ENCODE results near the gene PMP22. TPM values are rescaled to one million over a fixed set of nuclear protein-coding genes. Genes with fewer than 3 reads are reported as not detected.

PMP22 gene
- total RNA-seq, 4 donors from 2014 or later = 171 to 253 (median 237) TPM

DNA sequence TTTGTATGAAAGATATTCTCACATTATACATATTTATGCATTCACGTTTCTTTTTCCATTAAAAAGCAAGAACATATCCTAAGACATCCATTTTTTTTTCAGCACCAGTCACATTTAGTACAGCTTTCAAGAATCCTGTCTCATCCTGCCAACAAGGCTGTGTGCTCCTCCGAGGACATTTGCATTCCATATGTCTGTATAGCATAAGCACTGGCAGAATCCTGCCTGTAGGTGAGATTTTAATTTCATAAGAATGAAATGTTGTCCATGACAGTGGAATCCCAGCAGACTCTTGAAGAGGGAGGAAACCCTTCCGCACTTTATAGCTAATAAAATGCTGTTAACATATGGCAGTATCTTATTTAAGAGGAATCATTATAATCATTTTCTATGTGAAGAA, 2.9 kb upstream of the PMP22 start:
- intact Hi-C loops (cut with DNase I) = no loop called here
- no peaks in the 10 kb centered on the region for H3K9me3 ChIP-seq
- TF ChIP-seq EP300 (IDR thresholded peaks at IDR 0.05) (no peak), POLR2A (IDR thresholded peaks at IDR 0.05; ENCODE audit: low read depth) (no peak)
- H3K4me3 ChIP-seq = no peak overlapping the region
- H3K36me3 ChIP-seq = no peaks in the 10 kb centered on the region
- H3K27me3 ChIP-seq = no peaks in the 10 kb centered on the region
- no peak for DNase-seq (ENCODE audit: extremely low spot score)
- H3K4me1 ChIP-seq = peaks cover 4 to 44% (median 32%) of the 10 kb centered on the region in 4 donors
- WGBS = 65% methylated on average over 3 of the region's 3 CpGs
- H3K27ac ChIP-seq (replicated peaks in 1 of 4) = no peak overlapping the region

DNA sequence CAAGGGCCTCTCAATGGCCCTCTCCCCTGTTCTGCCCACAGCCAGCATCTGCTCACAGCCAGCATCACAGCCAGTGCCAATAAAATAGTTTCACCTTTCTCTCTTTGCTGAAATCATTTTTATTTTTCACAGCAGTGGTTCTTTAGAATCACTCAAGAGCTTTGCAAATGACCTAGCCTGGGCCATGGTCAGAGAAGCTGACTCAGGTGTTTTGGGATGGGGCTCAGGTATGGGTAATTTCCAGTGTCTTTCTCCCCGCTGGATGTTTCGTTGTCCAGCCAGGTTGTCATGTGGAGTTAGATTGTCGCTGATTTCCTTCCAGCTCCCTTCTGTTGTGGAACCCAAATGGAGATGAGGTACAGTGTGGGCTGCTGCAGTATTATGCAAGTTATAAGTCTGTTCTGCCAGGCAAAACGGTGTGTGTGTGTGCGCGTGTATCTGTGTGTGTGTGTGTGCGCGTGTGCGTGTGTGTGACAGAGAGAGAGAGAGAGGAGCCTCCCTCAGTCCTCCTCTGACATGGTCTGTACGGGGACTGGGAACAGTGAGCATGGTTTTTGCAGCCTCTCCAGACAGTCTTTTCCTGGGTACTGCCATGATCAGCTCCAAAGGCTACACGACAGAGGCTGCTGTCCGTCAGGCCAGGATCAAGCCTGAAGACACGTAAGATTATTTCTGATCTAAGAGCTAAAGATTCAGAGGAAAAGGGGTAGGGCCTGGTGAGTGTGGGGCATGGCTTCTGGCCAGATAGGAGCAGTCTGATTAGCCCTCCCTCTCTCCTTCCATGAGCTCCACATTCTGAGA, 1.4 kb upstream of the PMP22 start:
- Histone ChIP-seq H3K36me3 (no peaks in the 10 kb centered on the region), H3K4me3 (no peak overlapping the region), H3K27ac (replicated peaks in 1 of 4) (no peak overlapping the region), H3K27me3 (no peaks in the 10 kb centered on the region), H3K9me3 (no peaks in the 10 kb centered on the region), H3K4me1 (peaks cover 0 to 34% (median 26%) of the 10 kb centered on the region in 4 donors)
- WGBS = 89% methylated on average over 13 of the region's 13 CpGs
- TF ChIP-seq, protein P1, sequence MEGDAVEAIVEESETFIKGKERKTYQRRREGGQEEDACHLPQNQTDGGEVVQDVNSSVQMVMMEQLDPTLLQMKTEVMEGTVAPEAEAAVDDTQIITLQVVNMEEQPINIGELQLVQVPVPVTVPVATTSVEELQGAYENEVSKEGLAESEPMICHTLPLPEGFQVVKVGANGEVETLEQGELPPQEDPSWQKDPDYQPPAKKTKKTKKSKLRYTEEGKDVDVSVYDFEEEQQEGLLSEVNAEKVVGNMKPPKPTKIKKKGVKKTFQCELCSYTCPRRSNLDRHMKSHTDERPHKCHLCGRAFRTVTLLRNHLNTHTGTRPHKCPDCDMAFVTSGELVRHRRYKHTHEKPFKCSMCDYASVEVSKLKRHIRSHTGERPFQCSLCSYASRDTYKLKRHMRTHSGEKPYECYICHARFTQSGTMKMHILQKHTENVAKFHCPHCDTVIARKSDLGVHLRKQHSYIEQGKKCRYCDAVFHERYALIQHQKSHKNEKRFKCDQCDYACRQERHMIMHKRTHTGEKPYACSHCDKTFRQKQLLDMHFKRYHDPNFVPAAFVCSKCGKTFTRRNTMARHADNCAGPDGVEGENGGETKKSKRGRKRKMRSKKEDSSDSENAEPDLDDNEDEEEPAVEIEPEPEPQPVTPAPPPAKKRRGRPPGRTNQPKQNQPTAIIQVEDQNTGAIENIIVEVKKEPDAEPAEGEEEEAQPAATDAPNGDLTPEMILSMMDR (IDR thresholded peaks at IDR 0.05) = no peak
- TF ChIP-seq EP300 (IDR thresholded peaks at IDR 0.05) (no peak), POLR2AphosphoS5 (IDR thresholded peaks at IDR 0.05) (no peak), POLR2A (IDR thresholded peaks at IDR 0.05; ENCODE audit: low read depth) (no peak)
- intact Hi-C loops (cut with DNase I) = no loop called here
- no peak for DNase-seq (ENCODE audit: extremely low spot score)

DNA sequence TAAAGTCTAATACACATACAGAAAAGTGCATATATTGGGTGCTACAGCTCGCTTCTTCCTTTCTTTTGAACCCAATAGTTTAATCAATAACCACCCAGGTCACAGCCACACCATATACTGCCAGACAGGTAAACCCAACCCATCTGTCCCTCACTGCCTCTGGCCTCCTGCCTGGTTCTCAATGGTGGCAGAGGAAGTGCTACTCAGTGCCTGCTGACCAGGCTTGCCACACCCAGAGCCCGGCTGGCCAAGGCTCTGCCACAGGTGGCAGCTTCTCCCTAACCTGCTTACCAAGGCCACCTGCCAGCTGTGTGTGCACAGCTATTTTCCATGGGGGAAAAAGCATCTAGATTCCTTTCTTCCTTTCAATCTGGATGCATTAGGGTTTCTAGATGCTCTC, 584 bp downstream of the PMP22 start:
- Histone ChIP-seq H3K4me1 (peaks cover 6 to 32% (median 30%) of the 10 kb centered on the region in 4 donors), H3K27me3 (no peaks in the 10 kb centered on the region), H3K36me3 (peaks cover 0 to under 1% (median 0%) of the 10 kb centered on the region in 4 donors), H3K9me3 (no peaks in the 10 kb centered on the region), H3K27ac (replicated peaks in 1 of 4) (peak overlapping the region; percentile 94 to 99 (median 97)), H3K4me3 (peak overlapping the region; percentile 72 to 81 (median 76))
- TF ChIP-seq, protein P1 (IDR thresholded peaks at IDR 0.05) = no peak
- TF ChIP-seq POLR2A (IDR thresholded peaks at IDR 0.05; ENCODE audit: low read depth) (no peak), EP300 (IDR thresholded peaks at IDR 0.05) (no peak), POLR2AphosphoS5 (IDR thresholded peaks at IDR 0.05) (no peak)
- no peak for DNase-seq (ENCODE audit: extremely low spot score)
- 66% methylated on average over 2 of the region's 2 CpGs for WGBS
- intact Hi-C loops (cut with DNase I) = loop anchor here (5.0 kb wide), 1 partner anchor 78 kb away; the partner anchor contains the start of gene TEKT3

DNA sequence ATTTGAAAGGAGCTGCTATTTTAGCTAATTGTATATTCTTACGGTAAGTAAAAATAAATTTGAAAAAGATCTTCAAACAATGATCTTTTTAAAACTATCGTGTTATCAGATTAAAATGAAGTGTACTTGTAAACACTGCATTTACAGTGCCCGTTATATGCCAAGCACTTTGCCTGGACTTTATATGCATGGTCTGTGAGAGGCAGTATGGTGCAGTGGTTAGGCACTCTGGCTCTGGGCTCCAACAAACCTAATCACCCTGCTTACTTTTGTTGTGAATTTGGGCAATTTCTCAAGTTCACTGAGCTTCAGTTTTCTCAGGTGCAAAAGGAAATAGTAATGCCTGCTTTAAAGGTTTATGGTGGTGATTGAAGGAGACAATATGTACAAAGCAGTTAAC, 1.4 kb downstream of the PMP22 start:
- Histone ChIP-seq H3K4me3 (peak overlapping the region; percentile 72 to 81 (median 76)), H3K27ac (replicated peaks in 1 of 4) (peak overlapping the region; percentile 94 to 99 (median 97)), H3K36me3 (peaks cover 3 to 9% (median 6%) of the 10 kb centered on the region in 4 donors), H3K9me3 (no peaks in the 10 kb centered on the region), H3K4me1 (peaks cover 15 to 33% (median 31%) of the 10 kb centered on the region in 4 donors), H3K27me3 (no peaks in the 10 kb centered on the region)
- TF ChIP-seq POLR2AphosphoS5 (IDR thresholded peaks at IDR 0.05) (no peak), POLR2A (IDR thresholded peaks at IDR 0.05; ENCODE audit: low read depth) (no peak), EP300 (IDR thresholded peaks at IDR 0.05) (no peak)
- TF ChIP-seq, protein P1 (IDR thresholded peaks at IDR 0.05) = no peak
- intact Hi-C loops (cut with DNase I) = loop anchor here (5.0 kb wide), 1 partner anchor 79 kb away; the partner anchor contains the start of gene TEKT3
- 24% methylated on average over 3 of the region's 3 CpGs for WGBS
- DNase-seq (ENCODE audit: extremely low spot score) = no peak

DNA sequence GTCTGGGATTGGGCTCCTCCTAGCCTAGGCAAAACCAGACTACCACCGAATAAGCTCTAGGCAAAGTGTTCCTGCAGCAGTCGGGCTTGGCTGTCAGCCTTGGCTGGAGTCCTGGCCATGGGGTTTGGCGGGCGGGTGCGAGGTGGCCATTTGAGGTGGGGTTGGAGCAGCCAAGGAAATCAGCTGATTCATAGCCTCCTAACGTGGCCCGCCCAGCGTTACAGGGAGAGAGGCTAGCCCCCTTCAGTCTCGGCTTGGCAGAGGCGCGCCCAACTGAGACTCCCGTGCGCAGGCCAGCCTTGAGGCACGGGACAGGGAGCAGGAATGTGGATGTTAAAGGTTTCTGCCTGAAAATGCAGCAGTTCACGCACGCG, 1.9 kb downstream of the PMP22 start:
- TF ChIP-seq POLR2A (IDR thresholded peaks at IDR 0.05; ENCODE audit: low read depth) (peak; percentile 29), POLR2AphosphoS5 (IDR thresholded peaks at IDR 0.05) (peak; percentile 89 to 91)
- TF ChIP-seq, protein P1 (IDR thresholded peaks at IDR 0.05) = no peak
- WGBS = 6% methylated on average over 15 of the region's 17 CpGs
- H3K27ac ChIP-seq (replicated peaks in 1 of 4) = peak overlapping the region; percentile 94 to 99 (median 97)
- H3K27me3 ChIP-seq = no peaks in the 10 kb centered on the region
- intact Hi-C loops (cut with DNase I) = loop anchor here (5.0 kb wide), 1 partner anchor 79 kb away; the partner anchor contains the start of gene TEKT3
- H3K4me1 ChIP-seq = peaks cover 20 to 36% (median 35%) of the 10 kb centered on the region in 4 donors
- DNase-seq (ENCODE audit: extremely low spot score) = peak; percentile 97
- peaks cover 8 to 14% (median 11%) of the 10 kb centered on the region in 4 donors for H3K36me3 ChIP-seq
- H3K4me3 ChIP-seq = peak overlapping the region; percentile 72 to 81 (median 76)
- H3K9me3 ChIP-seq = no peaks in the 10 kb centered on the region
